Measurements from ENCODE around the gene NDUFA13. TPM values are rescaled to one million over a fixed set of nuclear protein-coding genes. Genes with fewer than 3 reads are reported as not detected.

Gene NDUFA13
- total RNA-seq, 1 experiment from 2014 or later = 96.6 TPM

- no peak for DNase-seq (ENCODE audit: low read depth)
Observed at GRCh38 chr19:19532806-19533701, 17.0 kb downstream of the NDUFA13 start.

- no peak for DNase-seq (ENCODE audit: low read depth)
Observed at GRCh38 chr19:19533841-19534240, 17.8 kb downstream of the NDUFA13 start.

- no peak for DNase-seq (ENCODE audit: low read depth)
Observed at GRCh38 chr19:19534556-19535265, 18.7 kb downstream of the NDUFA13 start.

- no peak for DNase-seq (ENCODE audit: low read depth)
Observed at GRCh38 chr19:19535311-19536191, 19.5 kb downstream of the NDUFA13 start.

GRCh38 chr19:19537075-19538048 is 21.3 kb downstream of the NDUFA13 start:
- peak; percentile 42 for DNase-seq (ENCODE audit: low read depth)

GRCh38 chr19:19538061-19538784 is 22.2 kb downstream of the NDUFA13 start, which contains the start of gene CILP2:
TSS of gene CILP2 (plus strand) at chr19:19538265. CDS start at chr19:19538350, 85 bp downstream.
- DNase-seq (ENCODE audit: low read depth) = peak; percentile 73

GRCh38 chr19:19538785-19539166 is 22.8 kb downstream of the NDUFA13 start:
- DNase-seq (ENCODE audit: low read depth) = no peak

- DNase-seq (ENCODE audit: low read depth) = no peak
Observed at GRCh38 chr19:19539698-19540063, 23.7 kb downstream of the NDUFA13 start.

- DNase-seq (ENCODE audit: low read depth) = peak; percentile 79
Observed at GRCh38 chr19:19540064-19540714, 24.2 kb downstream of the NDUFA13 start.

- peak; percentile 74 for DNase-seq (ENCODE audit: low read depth)
Observed at GRCh38 chr19:19540715-19541515, 24.9 kb downstream of the NDUFA13 start.

GRCh38 chr19:19541616-19542015 is 25.6 kb downstream of the NDUFA13 start:
- no peak for DNase-seq (ENCODE audit: low read depth)

- DNase-seq (ENCODE audit: low read depth) = no peak
Observed at GRCh38 chr19:19542507-19542906, 26.5 kb downstream of the NDUFA13 start.

- no peak for DNase-seq (ENCODE audit: low read depth)
Observed at GRCh38 chr19:19543101-19543500, 27.1 kb downstream of the NDUFA13 start.

GRCh38 chr19:19543640-19544039 is 27.6 kb downstream of the NDUFA13 start:
- no peak for DNase-seq (ENCODE audit: low read depth)

GRCh38 chr19:19544257-19544953 is 28.4 kb downstream of the NDUFA13 start:
- no peak for DNase-seq (ENCODE audit: low read depth)

- no peak for DNase-seq (ENCODE audit: low read depth)
Observed at GRCh38 chr19:19544954-19545591, 29.0 kb downstream of the NDUFA13 start.

GRCh38 chr19:19545707-19546106 is 29.7 kb downstream of the NDUFA13 start:
- DNase-seq (ENCODE audit: low read depth) = no peak

All from Daoy (cell line).